Measurements from ENCODE around the gene RHBDD1.
A peak's percentile ranks its signal among the peaks of the same experiment; 100 is the strongest.

The RHBDD1 gene

GRCh38 chr2:226891780-226892590 is 56.1 kb downstream of the RHBDD1 start:
- no peak overlapping the region for H3K4me3 ChIP-seq (ENCODE audit: low read length)
- DNase-seq (ENCODE audit: low read depth), result peak; percentile 95
- no peak for TF ChIP-seq CTCF (conservative IDR thresholded peaks at IDR 0.05; ENCODE audit: low read length)

GRCh38 chr2:226892729-226893128 is 56.9 kb downstream of the RHBDD1 start:
- no peak overlapping the region for H3K4me3 ChIP-seq (ENCODE audit: low read length)
- peak; percentile 81 for DNase-seq (ENCODE audit: low read depth)
- no peak for TF ChIP-seq CTCF (conservative IDR thresholded peaks at IDR 0.05; ENCODE audit: low read length)

- no peak for TF ChIP-seq CTCF (conservative IDR thresholded peaks at IDR 0.05; ENCODE audit: low read length)
- peak; percentile 96 for DNase-seq (ENCODE audit: low read depth)
- no peak overlapping the region for H3K4me3 ChIP-seq (ENCODE audit: low read length)
Observed at GRCh38 chr2:226893216-226893615, 57.4 kb downstream of the RHBDD1 start.

GRCh38 chr2:226894752-226895151 is 58.9 kb downstream of the RHBDD1 start:
- DNase-seq (ENCODE audit: low read depth), result no peak
- no peak for TF ChIP-seq CTCF (conservative IDR thresholded peaks at IDR 0.05; ENCODE audit: low read length)
- H3K4me3 ChIP-seq (ENCODE audit: low read length), result no peak overlapping the region

GRCh38 chr2:226895579-226895978 is 59.7 kb downstream of the RHBDD1 start:
- no peak overlapping the region for H3K4me3 ChIP-seq (ENCODE audit: low read length)
- no peak for TF ChIP-seq CTCF (conservative IDR thresholded peaks at IDR 0.05; ENCODE audit: low read length)
- no peak for DNase-seq (ENCODE audit: low read depth)

GRCh38 chr2:226898121-226898520 is 62.3 kb downstream of the RHBDD1 start:
- H3K4me3 ChIP-seq (ENCODE audit: low read length), result no peak overlapping the region
- TF ChIP-seq CTCF (conservative IDR thresholded peaks at IDR 0.05; ENCODE audit: low read length), result no peak
- no peak for DNase-seq (ENCODE audit: low read depth)

- no peak overlapping the region for H3K4me3 ChIP-seq (ENCODE audit: low read length)
- no peak for TF ChIP-seq CTCF (conservative IDR thresholded peaks at IDR 0.05; ENCODE audit: low read length)
- no peak for DNase-seq (ENCODE audit: low read depth)
Observed at GRCh38 chr2:226898897-226899296, 63.0 kb downstream of the RHBDD1 start.

Measured in AG10803 (cell line).